GM10266 (cell line): Measurements from ENCODE around the gene TMF1.
A peak's percentile ranks its signal among the peaks of the same experiment; 100 is the strongest.

Experiments
- DNase-seq: peaks from one replicate; pipeline ENCODE4 v3.0.0; 2012; ENCODE audit errors: extremely low spot score
- CTCF ChIP-seq: IDR thresholded peaks from 2 replicates; pipeline ENCODE4 v1.5.1; 2012; ENCODE audit warnings: mild to moderate bottlenecking, low read depth; ENCODE audit not compliant: control insufficient read depth, insufficient read depth; ENCODE audit errors: missing control alignments

Gene TMF1

DNA sequence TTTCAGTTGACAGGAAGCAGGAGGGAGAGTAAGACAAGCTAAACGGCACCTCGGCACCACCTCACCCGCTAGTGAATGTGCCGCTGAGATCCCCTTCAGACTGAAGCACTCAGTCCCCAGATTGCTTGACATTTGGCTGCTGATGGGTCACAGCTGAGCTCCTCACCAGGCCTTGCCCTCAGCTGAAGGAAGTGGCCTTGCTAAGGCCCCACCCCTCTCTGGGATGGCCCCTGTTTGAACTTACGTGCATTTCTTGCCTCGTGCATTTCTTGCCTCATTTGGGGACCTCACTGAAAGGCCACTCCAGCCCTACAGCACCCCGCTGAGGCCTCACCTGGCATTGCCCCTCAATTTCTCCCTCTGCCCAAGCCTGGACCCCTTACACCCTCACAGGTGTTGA lies 78.5 kb downstream of the TMF1 start:
- TF ChIP-seq CTCF: no peak
- DNase-seq: no peak

- TF ChIP-seq CTCF: peak; percentile 73
- peak; percentile 43 for DNase-seq
Observed at GRCh38 chr3:68972358-68972979, 79.7 kb downstream of the TMF1 start.
